IMR-90 (cell line): ENCODE data around the gene PJA1. TPM values are rescaled to one million over a fixed set of nuclear protein-coding genes. Genes with fewer than 3 reads are reported as not detected.

ENCODE experiments used
- ATAC-seq: fragments of 200-7000 bp; cut with Tn5 transposase; 2 replicates; pipeline ENCODE4 v1.9.1; 2020; ENCODE audit warnings: low read depth, mild to moderate bottlenecking, moderate library complexity
- BruUV-seq: library from RNA; stranded (reverse); fragments of 400-500 nt; replicated peaks from 2 replicates; lab custom pipeline; 2021; lab: Mats Ljungman, UMichigan
- CTCF ChIA-PET: fragments of 300-600 bp; formaldehyde crosslinking; extraction: SDS; loops from one replicate; lab custom pipeline; 2021; ENCODE audit warnings: antibody characterized with exemption; lab: Yijun Ruan, JAX
- POLR2A ChIA-PET: fragments of 300-600 bp; sonication (Branson Sonifier 250); formaldehyde crosslinking; loops from one replicate; lab custom pipeline; 2022; ENCODE audit warnings: antibody characterized with exemption; ENCODE audit not compliant: unreplicated experiment; lab: Charles Lee
- DNase-seq: peaks from one replicate; pipeline ENCODE4 v3.0.0; 2013
- H2AFZ ChIP-seq: replicated peaks from 2 replicates; pipeline ENCODE3; 2013; ENCODE audit warnings: low read length, mild to moderate bottlenecking; ENCODE audit not compliant: poor library complexity
- H2AK5ac ChIP-seq: 2 replicates; pipeline ENCODE4 v1.6.1; 2013; ENCODE audit warnings: low read depth, low read length, inconsistent platforms
- H2AK9ac ChIP-seq: replicated peaks from 2 replicates; pipeline ENCODE3; 2013; ENCODE audit warnings: mild to moderate bottlenecking, low read depth, low read length, moderate library complexity; ENCODE audit not compliant: poor library complexity
- H2BK120ac ChIP-seq: 2 replicates; pipeline ENCODE4 v1.6.1; 2013; ENCODE audit warnings: low read depth, low read length, inconsistent platforms
- H2BK15ac ChIP-seq: 3 replicates; pipeline ENCODE4 v1.6.1; 2013; ENCODE audit warnings: low read depth, low read length, inconsistent platforms
- H2BK20ac ChIP-seq: 2 replicates; pipeline ENCODE4 v1.6.1; 2013; ENCODE audit warnings: low read depth, mild to moderate bottlenecking, inconsistent platforms, low read length, moderate library complexity
- H2BK5ac ChIP-seq: 2 replicates; pipeline ENCODE4 v1.6.1; 2013; ENCODE audit warnings: mild to moderate bottlenecking, low read depth, low read length, inconsistent platforms; ENCODE audit not compliant: poor library complexity, severe bottlenecking
- H3K14ac ChIP-seq: replicated peaks from 2 replicates; pipeline ENCODE4 v1.6.1; 2013; ENCODE audit warnings: low read depth, low read length, inconsistent platforms
- H3K18ac ChIP-seq: 2 replicates; pipeline ENCODE4 v1.6.1; 2013; ENCODE audit warnings: low read depth, low read length, control low read depth
- H3K23ac ChIP-seq: 2 replicates; pipeline ENCODE4 v1.6.1; 2013; ENCODE audit warnings: low read depth, low read length, inconsistent platforms
- H3K27ac ChIP-seq: 2 replicates; pipeline ENCODE4 v1.5.1; 2013; ENCODE audit warnings: mild to moderate bottlenecking, control low read depth, low read length; ENCODE audit not compliant: insufficient read depth
- H3K27me3 ChIP-seq: 2 replicates; pipeline ENCODE4 v1.6.1; 2013; ENCODE audit warnings: low read length; ENCODE audit not compliant: control insufficient read depth, insufficient read depth
- H3K36me3 ChIP-seq: 2 replicates; pipeline ENCODE4 v1.6.1; 2013; ENCODE audit warnings: low read length, mixed read lengths; ENCODE audit not compliant: control insufficient read depth, insufficient read depth
- H3K4ac ChIP-seq: 2 replicates; pipeline ENCODE4 v1.6.1; 2013; ENCODE audit warnings: low read depth, low read length, inconsistent platforms
- H3K4me1 ChIP-seq: 2 replicates; pipeline ENCODE4 v1.6.1; 2013; ENCODE audit warnings: low read length, mixed read lengths; ENCODE audit not compliant: control insufficient read depth, insufficient read depth
- H3K4me2 ChIP-seq: 2 replicates; pipeline ENCODE4 v1.6.1; 2013; ENCODE audit warnings: low read depth, mild to moderate bottlenecking, control low read depth, low read length, moderate library complexity
- H3K4me3 ChIP-seq: 2 replicates; pipeline ENCODE4 v1.5.1; 2013; ENCODE audit warnings: low read depth, mild to moderate bottlenecking, control low read depth, low read length, moderate library complexity; ENCODE audit not compliant: insufficient read depth
- H3K56ac ChIP-seq: 2 replicates; pipeline ENCODE4 v1.6.1; 2013; ENCODE audit warnings: low read length, inconsistent platforms; ENCODE audit not compliant: insufficient read depth; ENCODE audit errors: extremely low read depth
- H3K79me1 ChIP-seq, 2 experiments: 2 replicates each; pipeline ENCODE4 v1.6.1; 2013; ENCODE audit warnings: low read length in 2 of 2, inconsistent platforms in 1 of 2, low read depth in 1 of 2
- H3K9ac ChIP-seq: 2 replicates; pipeline ENCODE4 v1.6.1; 2013; ENCODE audit warnings: low read depth, low read length, control low read depth
- H3K9me1 ChIP-seq: 2 replicates; pipeline ENCODE4 v1.6.1; 2013; ENCODE audit warnings: low read length, inconsistent platforms; ENCODE audit not compliant: insufficient read depth
- H3K9me3 ChIP-seq: 2 replicates; pipeline ENCODE4 v1.6.1; 2013; ENCODE audit warnings: low read length; ENCODE audit not compliant: control insufficient read depth, insufficient read depth
- H4K20me1 ChIP-seq: 2 replicates; pipeline ENCODE4 v1.6.1; 2013; ENCODE audit warnings: low read length, inconsistent platforms; ENCODE audit not compliant: insufficient read depth
- H4K5ac ChIP-seq: 2 replicates; pipeline ENCODE4 v1.6.1; 2013; ENCODE audit warnings: mild to moderate bottlenecking, low read depth, low read length, control low read depth
- H4K8ac ChIP-seq, 2 experiments: 2 replicates each; pipeline ENCODE4 v1.6.1; 2013; ENCODE audit warnings: low read depth in 2 of 2, low read length in 2 of 2, control low read depth in 1 of 2, inconsistent platforms in 1 of 2
- H4K91ac ChIP-seq: 2 replicates; pipeline ENCODE4 v1.6.1; 2013; ENCODE audit warnings: low read depth, low read length, inconsistent platforms; ENCODE audit not compliant: insufficient read depth
- BHLHE40 ChIP-seq: fragments of 150-350 bp; IDR thresholded peaks from 2 replicates; pipeline ENCODE4 v1.6.1; 2016; ENCODE audit warnings: mild to moderate bottlenecking, low read depth, low read length
- CEBPB ChIP-seq: IDR thresholded peaks from 2 replicates; pipeline ENCODE4 v1.6.1; 2012; ENCODE audit warnings: low read depth, low read length, improper control_type of control experiment
- CHD1 ChIP-seq: IDR thresholded peaks from 2 replicates; pipeline ENCODE4 v1.6.1; 2012; ENCODE audit warnings: low read depth, low read length, improper control_type of control experiment
- CTCF ChIP-seq: conservative IDR thresholded peaks from 2 replicates; pipeline ENCODE4 v1.5.1; 2012; ENCODE audit warnings: mild to moderate bottlenecking, low read depth, low read length, improper control_type of control experiment
- ELK1 ChIP-seq: fragments of 150-350 bp; IDR thresholded peaks from 2 replicates; pipeline ENCODE4 v1.6.1; 2016; ENCODE audit warnings: low read depth, mild to moderate bottlenecking, low read length, moderate library complexity, borderline replicate concordance
- FOS ChIP-seq: fragments of 150-350 bp; IDR thresholded peaks from 2 replicates; pipeline ENCODE4 v1.6.1; 2016; ENCODE audit warnings: low read depth, low read length
- MAFK ChIP-seq: IDR thresholded peaks from 2 replicates; pipeline ENCODE4 v1.6.1; 2012; ENCODE audit warnings: low read depth, low read length, improper control_type of control experiment
- MAZ ChIP-seq: IDR thresholded peaks from 2 replicates; pipeline ENCODE4 v1.6.1; 2012; ENCODE audit warnings: low read depth, mild to moderate bottlenecking, low read length, improper control_type of control experiment, moderate library complexity, borderline replicate concordance
- MXI1 ChIP-seq: IDR thresholded peaks from 2 replicates; pipeline ENCODE4 v1.6.1; 2012; ENCODE audit warnings: low read depth, mild to moderate bottlenecking, low read length, moderate library complexity, borderline replicate concordance
- NFE2L2 ChIP-seq: fragments of 150-350 bp; IDR thresholded peaks from 2 replicates; pipeline ENCODE4 v1.6.1; 2016; ENCODE audit warnings: low read depth, mild to moderate bottlenecking, low read length
- POLR2A ChIP-seq: IDR thresholded peaks from 2 replicates; pipeline ENCODE4 v1.6.1; 2012; ENCODE audit warnings: mild to moderate bottlenecking, low read depth, low read length
- RAD21 ChIP-seq: IDR thresholded peaks from 2 replicates; pipeline ENCODE4 v1.6.1; 2012; ENCODE audit warnings: low read length, improper control_type of control experiment
- RFX5 ChIP-seq: IDR thresholded peaks from 2 replicates; pipeline ENCODE4 v1.8.0; 2012; ENCODE audit warnings: low read depth, mild to moderate bottlenecking, low read length, moderate library complexity
- SMC3 ChIP-seq: fragments of 150-350 bp; IDR thresholded peaks from 2 replicates; pipeline ENCODE4 v1.6.1; 2016; ENCODE audit warnings: low read depth, mild to moderate bottlenecking, antibody characterized with exemption, low read length, moderate library complexity
- USF2 ChIP-seq: fragments of 150-350 bp; IDR thresholded peaks from 2 replicates; pipeline ENCODE4 v1.6.1; 2017; ENCODE audit warnings: mild to moderate bottlenecking, antibody characterized with exemption, low read length, low read depth
- WGBS, 2 experiments: methylation state at CpG; one replicate each; pipeline versions ENCODE4 v1.1.5 to v1.1.7; 2013; ENCODE audit warnings: missing lambda C conversion rate in 2 of 2; ENCODE audit not compliant: insufficient read length in 1 of 2; ENCODE audit errors: extremely low coverage in 2 of 2; 5-methylcytosine and 5-hydroxymethylcytosine counted together
- dilution Hi-C: fragments of 300-500 bp; cut with HindIII; formaldehyde crosslinking; loops from one replicate; pipeline ENCODE4 v1.14.3; 2018; ENCODE audit warnings: low sequenced_read_pairs; ENCODE audit not compliant: unreplicated experiment
- in situ Hi-C: fragments of 300-500 bp; cut with MboI; formaldehyde crosslinking; loops from 3 replicates; pipeline ENCODE4 v1.14.3; 2019; ENCODE audit warnings: low sequenced_read_pairs, inconsistent platforms, mixed read lengths
- intact Hi-C: fragments of 100-400 bp; cut with micrococcal nuclease; formaldehyde crosslinking; loops from 2 replicates; pipeline ENCODE4 v1.10.0; 2022
- polyA plus RNA-seq, 3 experiments: library from polyadenylated mRNA; depleted of rRNA; stranded (reverse); fragments of >200 nt; gene quantifications; 2 replicates each; pipeline ENCODE4 v1.2.3, GENCODE V29; 2012; ENCODE audit warnings: low replicate concordance in 1 of 3
- total RNA-seq: library from RNA; depleted of rRNA; stranded (reverse); fragments of >200 nt; gene quantifications from 2 replicates; pipeline ENCODE4 v1.2.3, GENCODE V29; 2012

The PJA1 gene
- total and polyA plus RNA-seq, 2 of the 4 experiments (the other 2 are of a cell fraction), result 15.1 to 24.4 TPM

- Histone ChIP-seq H4K5ac (no peak overlapping the region), H3K18ac (no peak overlapping the region), H3K14ac (no peak overlapping the region), H3K36me3 (no peaks in the 10 kb centered on the region), H3K4me1 (no peaks in the 10 kb centered on the region), H3K23ac (no peak overlapping the region), H3K9me1 (no peaks in the 10 kb centered on the region), H3K27ac (no peak overlapping the region), H2AFZ (no peak overlapping the region), H2AK5ac (no peak overlapping the region), H3K4ac (no peak overlapping the region), H4K8ac (no peak overlapping the region), H3K56ac (no peak overlapping the region), H3K4me3 (no peak overlapping the region), H4K91ac (no peak overlapping the region), H3K79me1 (no peaks in the 10 kb centered on the region), H3K27me3 (peaks cover 17% of the 10 kb centered on the region), H2AK9ac (no peak overlapping the region), H2BK120ac (no peak overlapping the region), H4K20me1 (no peaks in the 10 kb centered on the region), H3K9me3 (no peaks in the 10 kb centered on the region), H2BK20ac (no peak overlapping the region), H2BK5ac (no peak overlapping the region), H3K9ac (no peak overlapping the region), H3K4me2 (no peak overlapping the region), H2BK15ac (no peak overlapping the region)
- DNase-seq, result no peak
- ChIA-PET CTCF (interaction anchor here (0.7 kb wide), 1 partner anchor 11 kb away, joined by 3 read pairs; no protein-coding TSS in a partner anchor), POLR2A (no interaction called here)
- dilution Hi-C loops (no loop called here), in situ Hi-C loops (no loop called here), intact Hi-C loops (no loop called here)
- no TSS peak for BruUV-seq
- no peak for ATAC-seq
- WGBS, 2 experiments, result 60% methylated on average over 1 of the region's 7 CpGs; no CpG with 5 or more reads in 1 of the 2 experiments
- TF ChIP-seq MXI1 (no peak), CHD1 (no peak), ELK1 (no peak), MAZ (no peak), RAD21 (no peak), USF2 (no peak), SMC3 (no peak), POLR2A (no peak), FOS (no peak), CTCF (no peak), BHLHE40 (no peak), CEBPB (no peak), RFX5 (no peak), MAFK (no peak), NFE2L2 (no peak)
Measured at GRCh38 chrX:69144838-69145680, 20.2 kb downstream of the PJA1 start.
